Stimulated activated CD4-positive, alpha-beta T cell treated with anti-CD3 and anti-CD28 coated beads, Interleukin-12 subunit alpha, Interleukin-12 subunit beta, amount 100 ng/mL, for 4 hours (primary cell): ENCODE measurements around the gene GFI1B.
"Not testable (repeated sequence)": the region's sequence is repeated elsewhere in the genome, so short reads cannot be mapped to it uniquely, and the experiment has no call there.

Source experiments
- DNase-seq: peaks from one replicate; pipeline ENCODE4 v3.0.0-alpha.2; 2020

Gene GFI1B

GRCh38 chr9:132969783-132970182, 8.7 kb upstream of the GFI1B start:
- no peak for DNase-seq

GRCh38 chr9:132970324-132971062, 8.0 kb upstream of the GFI1B start:
- DNase-seq: no peak

GRCh38 chr9:132973166-132973565, 5.3 kb upstream of the GFI1B start:
- DNase-seq: no peak

- no peak for DNase-seq
Observed at GRCh38 chr9:132973713-132974112, 4.8 kb upstream of the GFI1B start.

- no peak for DNase-seq
Observed at GRCh38 chr9:132975961-132976360, 2.5 kb upstream of the GFI1B start.

- no peak for DNase-seq
Observed at GRCh38 chr9:132976571-132976970, 1.9 kb upstream of the GFI1B start.

GRCh38 chr9:132978112-132978450, 413 bp upstream of the GFI1B start:
- no peak for DNase-seq

- DNase-seq: no peak
Observed at GRCh38 chr9:132980157-132980556, 1.7 kb downstream of the GFI1B start.

- no peak for DNase-seq
Observed at GRCh38 chr9:132982458-132982857, 4.0 kb downstream of the GFI1B start.

- no peak for DNase-seq
Observed at GRCh38 chr9:132983491-132984201, 5.2 kb downstream of the GFI1B start.

GRCh38 chr9:132984202-132985070, 5.9 kb downstream of the GFI1B start:
- no peak for DNase-seq

- DNase-seq: no peak
Observed at GRCh38 chr9:132985071-132985350, 6.5 kb downstream of the GFI1B start.

- no peak for DNase-seq
Observed at GRCh38 chr9:132985489-132985888, 7.0 kb downstream of the GFI1B start.

GRCh38 chr9:132986114-132986513, 7.6 kb downstream of the GFI1B start:
- no peak for DNase-seq

- no peak for DNase-seq
Observed at GRCh38 chr9:132986640-132987620, 8.4 kb downstream of the GFI1B start.

GRCh38 chr9:132988244-132989013, 9.9 kb downstream of the GFI1B start:
- DNase-seq: no peak

- no peak for DNase-seq
Observed at GRCh38 chr9:132989014-132989310, 10.5 kb downstream of the GFI1B start.

- no peak for DNase-seq
Observed at GRCh38 chr9:132989414-132989996, 11.0 kb downstream of the GFI1B start.

- DNase-seq: not testable (repeated sequence)
Observed at GRCh38 chr9:132989998-132990557, 11.6 kb downstream of the GFI1B start.

GRCh38 chr9:132990781-132991180, 12.3 kb downstream of the GFI1B start:
- DNase-seq: no peak
